SK-N-MC (cell line): ENCODE data around the gene CENATAC.

ENCODE experiments used
- EZH2 ChIP-seq: fragments of 200-600 bp; sonication (generic); IDR thresholded peaks from one replicate; pipeline ENCODE4 v1.6.1; 2017; ENCODE audit warnings: antibody characterized with exemption
- POLR2AphosphoS5 ChIP-seq: IDR thresholded peaks from 2 replicates; pipeline ENCODE4 v1.6.1; 2012; ENCODE audit warnings: mild to moderate bottlenecking, low read depth, low read length, borderline replicate concordance

GRCh38 chr11:118973985-118974384 is 24.0 kb upstream of the CENATAC start:
- TF ChIP-seq EZH2, result no peak
- no peak for TF ChIP-seq POLR2AphosphoS5
